K562 (cell line): ENCODE measurements around the gene FCSK. TPM values are rescaled to one million over a fixed set of nuclear protein-coding genes. Genes with fewer than 3 reads are reported as not detected.

Experiments
- ATF1 ChIP-seq, 2 experiments: fragments of 450-650 bp in 1 of 2; IDR thresholded peaks; 2 replicates each; pipeline ENCODE4 v1.6.1; 2016; ENCODE audit warnings: missing compliant biosample characterization in 1 of 2, missing genetic modification characterization in 1 of 2
- CBFB ChIP-seq: sonication (generic); formaldehyde crosslinking; IDR thresholded peaks from 2 replicates; pipeline ENCODE4 v1.4.0; 2020; ENCODE audit warnings: mild to moderate bottlenecking, missing genetic modification reagents
- CBX5 ChIP-seq: IDR thresholded peaks from 2 replicates; pipeline ENCODE4 v1.6.1; 2014; ENCODE audit warnings: low read depth, borderline replicate concordance
- CEBPB ChIP-seq: fragments of 450-650 bp; IDR thresholded peaks from 2 replicates; pipeline ENCODE4 v1.6.1; 2016; ENCODE audit warnings: missing genetic modification characterization, missing compliant biosample characterization
- CREB5 ChIP-seq: fragments of 250-450 bp; sonication (Bioruptor Pico); IDR thresholded peaks from 2 replicates; pipeline ENCODE4 v1.5.0; 2020; ENCODE audit warnings: mild to moderate bottlenecking
- CTCFL ChIP-seq: IDR thresholded peaks from 2 replicates; pipeline ENCODE4 v1.6.1; 2011; ENCODE audit warnings: borderline replicate concordance, low read depth, mild to moderate bottlenecking, moderate library complexity, low read length; ENCODE audit not compliant: insufficient read depth, poor library complexity, severe bottlenecking
- EWSR1 ChIP-seq: fragments of 450-650 bp; IDR thresholded peaks from 2 replicates; pipeline ENCODE4 v1.6.1; 2018; ENCODE audit warnings: borderline replicate concordance, mild to moderate bottlenecking, low read depth, moderate library complexity; ENCODE audit not compliant: partially characterized antibody
- MAZ ChIP-seq, 2 experiments: fragments of 450-650 bp in 1 of 2; sonication (generic) in 1 of 2; formaldehyde crosslinking; IDR thresholded peaks in 1 of 2; conservative IDR thresholded peaks in 1 of 2; 2 replicates each; pipeline versions ENCODE4 v1.4.0 to v1.5.0; 2020; ENCODE audit warnings: mild to moderate bottlenecking in 1 of 2, missing genetic modification reagents in 1 of 2
- NFIC ChIP-seq: fragments of 450-650 bp; IDR thresholded peaks from 2 replicates; pipeline ENCODE4 v1.6.1; 2017; ENCODE audit warnings: mild to moderate bottlenecking, inconsistent platforms
- PTBP1 ChIP-seq: fragments of 200-400 bp; formaldehyde crosslinking; IDR thresholded peaks from 2 replicates; pipeline ENCODE4 v1.6.1; 2017; ENCODE audit warnings: low read depth, low read length
- SNRNP70 ChIP-seq: fragments of 200-400 bp; formaldehyde crosslinking; optimal IDR thresholded peaks from 2 replicates; pipeline ENCODE3; 2017; ENCODE audit warnings: low read depth, low read length
- STAT5A ChIP-seq: IDR thresholded peaks from 2 replicates; pipeline ENCODE4 v1.6.1; 2012; ENCODE audit warnings: low read length, inconsistent platforms, borderline replicate concordance
- TOE1 ChIP-seq, 2 experiments: fragments of 450-650 bp in 1 of 2; sonication (generic) in 1 of 2; formaldehyde crosslinking in 1 of 2; IDR thresholded peaks; 2 replicates each; pipeline versions ENCODE4 v1.7.1 to v1.8.0; 2016 to 2022; ENCODE audit warnings: borderline replicate concordance in 2 of 2, mild to moderate bottlenecking in 2 of 2, antibody characterized with exemption in 1 of 2, inconsistent platforms in 1 of 2, low read depth in 1 of 2, missing genetic modification reagents in 1 of 2, moderate library complexity in 1 of 2
- ZNF354B ChIP-seq: fragments of 250-450 bp; sonication (Bioruptor Pico); IDR thresholded peaks from 2 replicates; pipeline ENCODE4 v1.4.0; 2020
- ZNF764 ChIP-seq: fragments of 250-450 bp; sonication (Bioruptor Pico); IDR thresholded peaks from 2 replicates; pipeline ENCODE4 v1.4.0; 2020; ENCODE audit warnings: low read depth, mild to moderate bottlenecking, moderate library complexity
- polyA plus RNA-seq, 8 experiments: library from polyadenylated mRNA; depleted of rRNA in 4 of 8; stranded (reverse) in 5 of 8; unstranded in 3 of 8; fragments of >200 nt; fragmentation: Nextera tagmentation in 2 of 8; fragmentation: Illumina TruSeq in 1 of 8; extraction: Ambion mirVana in 2 of 8; extraction: Trizol in 1 of 8; gene quantifications; 2 replicates each; pipeline versions ENCODE4 v1.2.1 to v1.2.3, GENCODE V29; 2011 to 2014; ENCODE audit warnings: inconsistent platforms in 1 of 8, missing spikeins in 1 of 8
- total RNA-seq, 7 experiments: library from RNA; depleted of rRNA in 6 of 7; stranded (reverse); fragments of >200 nt in 6 of 7; fragmentation: Illumina TruSeq in 2 of 7; extraction: Trizol in 2 of 7; gene quantifications; 2 replicates each; pipeline versions ENCODE4 v1.2.1 to v1.2.3, GENCODE V29; 2011 to 2021; ENCODE audit warnings: low replicate concordance in 1 of 7
- TF ChIP-seq, protein P1 (sequence below): sonication (generic); formaldehyde crosslinking; IDR thresholded peaks from 2 replicates; pipeline ENCODE4 v1.8.0; 2022; ENCODE audit warnings: mild to moderate bottlenecking, low read depth, missing genetic modification reagents
- TF ChIP-seq, protein P2 (sequence below), 2 experiments: IDR thresholded peaks in 1 of 2; conservative IDR thresholded peaks in 1 of 2; 2 replicates each; pipeline ENCODE4 v1.6.1; 2016; ENCODE audit warnings: low read depth in 2 of 2, mild to moderate bottlenecking in 1 of 2, missing compliant biosample characterization in 1 of 2, missing genetic modification characterization in 1 of 2, moderate library complexity in 1 of 2

FCSK gene
- total and polyA plus RNA-seq, 9 of the 15 experiments (the other 6 are each of a cell fraction or from before 2014, with no cell fraction given): 0.92 to 18.6 (median 8.3) TPM

GRCh38 chr16:70437017-70437581, 17.3 kb upstream of the FCSK start (continued):
- TF ChIP-seq ZNF764 (CRISPR knock-in tag): no peak
- peak; percentile 47; the same call in 1 of the 2 replicates for TF ChIP-seq STAT5A
- no peak for TF ChIP-seq PTBP1
- no peak for TF ChIP-seq CREB5 (CRISPR knock-in tag)
- TF ChIP-seq CTCFL: no peak
- no peak for TF ChIP-seq TOE1 (IDR thresholded peaks at IDR 0.05; ENCODE audit: borderline replicate concordance)
- no peak for TF ChIP-seq TOE1 (CRISPR knock-in tag; IDR thresholded peaks at IDR 0.05; ENCODE audit: borderline replicate concordance, low read depth)
- TF ChIP-seq, protein P1, sequence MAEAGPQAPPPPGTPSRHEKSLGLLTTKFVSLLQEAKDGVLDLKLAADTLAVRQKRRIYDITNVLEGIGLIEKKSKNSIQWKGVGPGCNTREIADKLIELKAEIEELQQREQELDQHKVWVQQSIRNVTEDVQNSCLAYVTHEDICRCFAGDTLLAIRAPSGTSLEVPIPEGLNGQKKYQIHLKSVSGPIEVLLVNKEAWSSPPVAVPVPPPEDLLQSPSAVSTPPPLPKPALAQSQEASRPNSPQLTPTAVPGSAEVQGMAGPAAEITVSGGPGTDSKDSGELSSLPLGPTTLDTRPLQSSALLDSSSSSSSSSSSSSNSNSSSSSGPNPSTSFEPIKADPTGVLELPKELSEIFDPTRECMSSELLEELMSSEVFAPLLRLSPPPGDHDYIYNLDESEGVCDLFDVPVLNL (CRISPR knock-in tag): no peak
- TF ChIP-seq SNRNP70: no peak
- TF ChIP-seq ATF1 (CRISPR knock-in tag; IDR thresholded peaks at IDR 0.05): no peak
- no peak for TF ChIP-seq ATF1 (tag; IDR thresholded peaks at IDR 0.05)
- TF ChIP-seq EWSR1: no peak
- no peak for TF ChIP-seq ZNF354B (CRISPR knock-in tag)
- TF ChIP-seq CBFB (CRISPR knock-in tag): no peak
- TF ChIP-seq NFIC: peak; percentile 62; the same call in 1 of the 2 replicates
- no peak for TF ChIP-seq CEBPB (tag)
- TF ChIP-seq, protein P2, sequence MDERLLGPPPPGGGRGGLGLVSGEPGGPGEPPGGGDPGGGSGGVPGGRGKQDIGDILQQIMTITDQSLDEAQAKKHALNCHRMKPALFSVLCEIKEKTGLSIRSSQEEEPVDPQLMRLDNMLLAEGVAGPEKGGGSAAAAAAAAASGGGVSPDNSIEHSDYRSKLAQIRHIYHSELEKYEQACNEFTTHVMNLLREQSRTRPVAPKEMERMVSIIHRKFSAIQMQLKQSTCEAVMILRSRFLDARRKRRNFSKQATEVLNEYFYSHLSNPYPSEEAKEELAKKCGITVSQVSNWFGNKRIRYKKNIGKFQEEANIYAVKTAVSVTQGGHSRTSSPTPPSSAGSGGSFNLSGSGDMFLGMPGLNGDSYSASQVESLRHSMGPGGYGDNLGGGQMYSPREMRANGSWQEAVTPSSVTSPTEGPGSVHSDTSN (CRISPR knock-in tag; IDR thresholded peaks at IDR 0.05; ENCODE audit: low read depth): no peak
- TF ChIP-seq, protein P2 (tag; conservative IDR thresholded peaks at IDR 0.05; ENCODE audit: low read depth): no peak
- peak; percentile 37 to 73; a peak in 3 of 4 replicates for TF ChIP-seq MAZ (CRISPR knock-in tag; conservative IDR thresholded peaks at IDR 0.05 in 1 of 2, IDR thresholded peaks at IDR 0.05 in 1 of 2)
- TF ChIP-seq CBX5: peak; percentile 42; the same call in 1 of the 2 replicates
